NCI-H1417 treated with DMSO at 0.1 percent for 48 hours (cell line): ENCODE results near the gene INAVA.

ENCODE experiments used
- DNase-seq: peaks from one replicate; lab custom pipeline; 2025; lab: John Stamatoyannopoulos, UW

The INAVA gene

DNA sequence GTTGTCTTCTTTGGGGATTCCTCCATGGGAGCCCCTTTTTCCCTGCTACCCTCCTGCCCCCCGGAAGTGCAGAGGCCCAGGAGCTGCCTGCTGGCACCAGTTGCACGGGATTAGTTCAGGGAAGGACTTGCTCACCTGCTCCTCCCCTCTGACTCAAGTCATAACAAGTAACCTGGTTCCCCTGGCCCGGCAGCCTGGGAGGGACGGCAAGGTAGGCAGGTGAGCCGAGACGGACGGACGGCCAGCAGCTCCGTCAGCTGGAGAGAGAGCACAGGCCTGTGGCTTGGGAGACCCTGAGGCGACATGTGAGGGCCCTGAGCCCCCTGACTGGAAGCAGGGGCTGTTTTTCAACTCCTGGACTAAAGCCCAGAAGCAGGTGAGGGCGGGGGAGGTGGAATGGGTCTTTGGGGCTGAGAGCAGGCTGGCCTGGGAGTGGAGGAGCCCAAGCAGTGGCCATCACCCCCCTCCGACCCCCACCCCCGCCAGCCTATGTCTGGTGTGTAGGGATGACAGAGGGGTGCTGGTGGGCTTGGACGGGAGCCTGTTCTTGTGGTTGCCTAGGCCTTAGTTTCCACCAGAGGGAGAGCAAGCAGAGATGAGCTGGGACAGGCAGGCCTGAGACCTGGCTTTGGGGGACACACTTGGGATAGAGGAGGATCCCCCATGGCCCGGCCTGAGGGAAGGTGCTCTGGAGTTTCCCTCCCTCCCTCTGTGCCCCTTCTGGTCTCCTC, at the start of gene INAVA:
Gene INAVA, plus strand, starts transcription at position 189 of the 731 bp plus-strand sequence. CDS start 3,501 bp downstream, outside the sequence.
- no peak for DNase-seq

- no peak for DNase-seq
Observed at GRCh38 chr1:200845360-200845759, 49.3 kb upstream of the INAVA start.

- DNase-seq: no peak
Observed at GRCh38 chr1:200846398-200846797, 48.3 kb upstream of the INAVA start.

DNA sequence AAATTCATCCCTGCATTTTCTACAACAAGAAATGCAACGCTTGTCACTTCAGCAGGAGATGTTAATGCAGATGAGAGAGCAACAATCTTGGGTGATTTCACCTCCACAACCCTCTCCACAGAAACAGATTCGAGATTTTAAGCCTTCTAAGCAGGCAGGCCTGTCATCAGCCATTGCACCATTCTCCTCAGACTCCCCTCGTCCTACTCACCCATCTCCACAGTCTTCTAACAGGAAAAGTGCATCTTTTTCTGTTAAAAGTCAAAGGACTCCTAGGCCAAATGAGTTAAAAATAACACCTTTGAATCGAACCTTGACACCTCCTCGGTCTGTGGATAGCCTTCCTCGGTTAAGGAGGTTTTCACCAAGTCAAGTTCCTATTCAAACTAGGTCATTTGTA, 45.3 kb upstream of the INAVA start:
- DNase-seq: no peak

DNA sequence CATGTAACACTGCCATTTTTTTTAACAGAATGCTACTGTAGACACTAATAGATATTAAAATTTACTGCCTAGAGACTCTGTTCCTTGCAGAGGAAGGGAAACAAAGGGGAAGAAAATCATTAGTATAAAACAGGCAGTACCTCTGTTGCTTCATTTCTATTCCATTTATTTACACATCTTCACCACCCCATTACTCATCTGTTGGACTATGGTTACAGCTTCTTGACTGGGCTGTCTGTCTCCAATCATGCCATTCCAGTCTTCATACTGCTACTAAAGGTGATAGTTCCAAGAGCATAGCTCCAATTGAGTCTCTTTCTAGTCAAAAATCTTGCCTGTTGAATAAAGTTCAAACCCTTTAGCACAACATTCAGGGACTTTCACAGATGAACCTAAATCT, 44.1 kb upstream of the INAVA start:
- DNase-seq: no peak

GRCh38 chr1:200856716-200857357, 37.9 kb upstream of the INAVA start:
- DNase-seq: no peak

DNA sequence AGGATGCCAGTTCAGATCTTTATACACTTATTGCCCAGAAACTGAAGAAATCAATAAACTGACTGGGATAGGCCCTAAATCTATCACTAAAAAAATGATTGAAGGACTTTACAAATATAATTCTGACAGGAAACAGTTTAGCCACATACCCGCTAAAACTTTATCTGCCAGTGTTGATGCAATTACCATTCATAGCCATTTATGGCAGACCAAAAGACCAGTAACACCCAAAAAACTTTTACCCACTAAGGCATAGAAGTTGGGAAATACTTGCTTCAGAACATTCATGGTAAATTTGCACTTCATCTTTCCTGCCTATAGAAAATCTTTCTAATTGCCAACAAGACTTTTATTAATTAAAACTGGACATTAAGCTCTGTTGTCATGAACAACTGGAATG, 36.9 kb upstream of the INAVA start:
- DNase-seq: no peak

DNA sequence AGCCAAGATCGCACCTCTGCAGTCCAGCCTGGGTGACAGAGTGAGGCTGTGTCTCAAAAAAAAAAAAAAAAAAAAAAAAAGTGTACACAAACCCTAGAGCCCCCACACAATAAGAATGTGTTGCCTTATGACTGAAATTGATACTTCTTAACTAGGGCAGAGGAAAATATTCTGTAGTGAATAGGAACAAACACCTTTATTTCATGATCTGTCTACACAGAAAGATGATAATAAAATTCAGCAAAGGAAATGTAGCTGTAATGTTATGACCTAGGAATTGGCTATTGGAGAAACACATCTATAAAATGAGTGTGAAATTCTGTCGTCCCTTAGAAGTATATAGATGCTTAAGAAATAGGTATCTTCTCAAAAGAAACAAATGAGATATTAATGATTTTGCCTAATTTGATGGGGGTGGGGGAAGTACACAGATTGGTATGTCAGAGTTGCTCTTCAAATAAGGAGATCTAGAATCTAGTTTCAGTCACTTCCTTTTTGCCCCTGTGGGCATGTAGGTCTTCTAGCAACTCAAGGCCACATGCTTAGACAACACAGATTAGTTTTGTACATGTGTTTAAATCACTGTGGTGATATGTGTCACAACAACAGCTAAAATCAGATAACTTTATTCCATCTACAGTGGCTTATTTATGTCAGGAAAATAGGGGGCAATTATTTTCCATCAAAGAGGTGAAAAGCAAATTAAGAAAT, 32.6 kb upstream of the INAVA start:
- no peak for DNase-seq

GRCh38 chr1:200862713-200863415, 31.8 kb upstream of the INAVA start:
- DNase-seq: no peak

DNA sequence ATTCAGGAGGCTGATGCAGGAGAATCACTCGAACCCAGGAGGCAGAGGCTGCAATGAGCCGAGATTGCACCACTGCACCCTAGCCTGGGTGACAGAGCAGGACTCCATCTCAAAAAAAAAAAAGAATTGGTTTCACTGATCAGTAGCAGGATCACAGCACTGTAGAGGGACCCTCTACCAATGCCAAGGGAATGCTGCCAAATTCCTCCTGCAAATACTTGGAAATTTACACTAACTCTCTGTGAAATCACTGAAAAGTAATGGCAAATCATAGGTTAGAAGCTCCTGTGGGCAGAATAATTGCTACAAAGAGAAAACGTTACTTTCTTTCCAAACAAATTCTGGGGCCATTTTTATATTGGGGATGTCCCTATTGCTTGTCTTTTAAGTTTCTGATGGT, 28.6 kb upstream of the INAVA start:
- no peak for DNase-seq

DNA sequence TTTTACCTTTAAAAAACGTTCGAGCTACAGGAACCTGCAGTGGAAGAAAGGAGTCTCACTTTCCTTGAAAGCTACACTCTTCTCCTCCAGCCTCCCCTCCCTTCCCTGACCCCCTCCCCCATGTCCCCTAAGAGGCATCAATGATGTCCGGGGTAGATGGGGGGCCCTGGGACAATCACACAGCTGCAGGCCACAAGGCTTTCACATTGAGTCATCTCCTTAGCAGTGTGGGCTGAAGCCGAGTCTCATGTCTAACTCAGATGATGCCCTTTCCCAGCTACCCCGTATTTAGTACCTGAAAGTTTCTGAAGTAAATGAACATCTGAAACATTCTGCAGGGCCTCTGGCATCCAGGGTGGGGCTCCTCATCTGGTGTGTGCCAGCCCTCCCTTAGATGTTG, 28.2 kb upstream of the INAVA start:
- no peak for DNase-seq

DNA sequence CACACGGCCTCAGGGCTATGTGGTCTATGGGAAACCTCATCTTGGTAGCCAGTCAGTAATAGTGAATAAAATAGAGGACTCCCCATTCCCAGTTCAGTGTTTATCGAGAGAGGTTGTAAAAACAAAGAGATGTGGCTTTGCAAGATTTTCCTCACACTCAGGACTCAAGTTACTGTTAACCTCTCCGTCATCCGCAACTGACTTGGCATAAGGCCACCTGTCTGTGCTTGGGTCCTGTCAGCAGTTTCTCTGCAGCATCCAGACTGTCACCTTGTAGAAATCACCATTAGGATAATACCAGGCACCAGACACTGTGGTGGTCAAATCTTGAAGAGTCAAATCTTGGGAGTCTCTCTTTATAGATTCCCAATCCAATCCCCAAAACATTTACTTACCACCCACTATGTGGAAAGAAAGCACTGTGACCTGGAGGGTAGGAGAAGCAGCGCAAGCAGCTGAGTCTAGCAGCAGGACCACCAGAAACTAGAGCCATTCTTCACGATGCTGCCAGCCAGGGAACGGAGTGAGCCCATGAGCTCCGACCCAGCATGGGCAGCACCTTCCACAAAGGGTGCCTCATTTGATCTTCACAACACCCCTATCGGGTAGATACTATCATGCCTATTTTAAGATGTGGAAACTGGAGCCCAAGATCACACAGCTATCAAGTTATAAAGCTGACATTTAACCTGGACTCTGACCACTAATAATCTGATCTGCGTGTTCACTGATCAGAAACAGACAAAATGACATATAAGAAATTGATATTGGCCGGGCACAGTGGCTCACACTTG, 27.5 kb upstream of the INAVA start:
- no peak for DNase-seq

DNA sequence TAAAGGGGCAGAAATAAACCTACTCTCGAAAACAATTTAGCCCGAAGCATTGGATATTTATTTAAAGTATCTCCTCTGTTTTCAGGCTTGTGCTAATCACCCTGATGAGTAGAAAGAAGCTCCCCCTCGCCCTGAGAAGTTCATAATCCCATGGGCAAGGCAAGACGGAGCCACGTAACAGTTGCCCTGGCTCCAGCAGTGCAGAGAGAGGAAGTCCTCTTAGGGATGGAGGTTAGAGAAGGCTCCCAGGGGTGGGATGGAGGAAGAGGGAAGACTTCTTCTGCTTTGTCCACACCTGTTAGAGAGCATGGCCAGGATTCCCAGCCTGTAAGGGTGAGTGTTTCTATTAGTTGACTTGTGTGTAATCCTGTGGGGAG, 25.3 kb upstream of the INAVA start:
- no peak for DNase-seq

GRCh38 chr1:200869753-200870391, 24.8 kb upstream of the INAVA start:
- no peak for DNase-seq

DNA sequence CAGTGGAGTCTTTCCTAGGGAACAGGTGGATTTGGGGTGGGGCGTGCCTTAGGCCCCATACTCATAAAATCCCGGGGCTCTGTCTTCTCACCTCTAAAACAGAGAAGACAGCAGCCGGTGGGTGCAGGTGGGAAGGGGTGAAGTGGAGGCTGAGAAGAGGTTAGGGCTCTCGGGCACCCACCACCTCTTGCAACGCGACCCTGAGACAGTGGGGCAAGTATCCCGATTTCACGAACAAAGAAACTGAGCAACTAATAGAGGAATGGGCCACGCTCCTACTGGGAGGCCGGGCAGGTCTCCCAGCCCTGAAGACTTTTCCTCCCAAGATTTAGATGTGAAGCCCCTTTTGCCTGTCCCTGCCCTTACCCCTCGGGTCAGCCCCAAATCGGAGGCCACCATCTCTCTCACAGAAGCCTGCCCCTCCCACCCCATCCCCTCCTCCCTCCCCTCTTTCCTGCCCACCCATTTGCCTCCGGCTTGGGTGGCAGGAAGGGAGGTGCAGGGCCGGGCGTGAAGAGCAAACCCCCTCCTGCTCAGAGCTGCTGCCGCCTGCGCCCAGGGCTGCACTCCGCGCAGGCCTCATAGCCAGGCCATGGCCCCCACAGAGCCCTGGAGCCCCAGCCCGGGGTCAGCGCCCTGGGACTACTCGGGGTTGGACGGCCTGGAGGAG, 22.1 kb upstream of the INAVA start, which contains the start of gene GPR25:
Gene GPR25, plus strand, starts transcription at position 536 of the 670 bp plus-strand sequence. Its CDS starts 57 bp downstream, at position 593.
- DNase-seq: no peak

- no peak for DNase-seq
Observed at GRCh38 chr1:200873116-200873670, 21.5 kb upstream of the INAVA start.

- DNase-seq: peak; percentile 19
Observed at GRCh38 chr1:200873671-200874397, 20.9 kb upstream of the INAVA start.

- no peak for DNase-seq
Observed at GRCh38 chr1:200874694-200875093, 20.0 kb upstream of the INAVA start.

DNA sequence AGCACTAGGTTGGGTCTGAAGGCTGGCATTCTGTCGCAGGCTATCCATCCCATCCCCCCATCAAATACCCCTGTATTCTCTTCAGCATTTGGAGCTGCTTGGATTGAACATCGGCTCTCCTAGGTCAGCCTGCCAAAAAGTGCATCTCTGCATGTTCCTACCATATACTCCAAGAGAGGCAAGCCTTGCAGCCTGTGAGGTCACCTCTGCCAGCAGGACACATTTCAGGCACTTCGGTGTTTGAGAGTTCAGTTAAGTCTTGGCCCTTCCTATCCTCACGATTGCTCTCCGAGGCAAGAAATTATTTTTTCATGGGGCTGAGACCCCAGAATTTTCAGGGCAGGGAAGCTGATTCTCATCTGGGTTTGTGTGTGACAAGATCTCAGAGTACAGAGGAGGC, 19.3 kb upstream of the INAVA start:
- no peak for DNase-seq

DNA sequence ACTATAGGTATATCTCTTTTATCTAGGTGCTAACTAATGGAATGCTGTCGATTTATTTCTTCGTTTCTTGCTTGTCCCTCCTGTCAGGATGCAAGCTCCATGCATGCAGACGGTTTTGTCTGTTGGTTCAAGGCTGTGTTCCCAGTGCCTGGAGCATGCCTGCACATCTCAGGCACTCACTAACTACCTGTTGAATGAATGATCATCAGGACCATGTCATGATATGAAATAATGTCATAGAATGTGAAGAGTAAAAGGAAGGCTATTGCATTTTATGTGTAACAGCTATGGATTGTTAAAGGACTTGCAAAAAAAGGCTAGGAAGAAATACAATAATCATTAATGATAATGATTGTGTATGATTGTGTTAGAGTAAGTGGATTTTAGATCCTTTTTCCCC, 17.7 kb upstream of the INAVA start:
- no peak for DNase-seq
